HT-29 (cell line): ENCODE data around the gene GABRR3. TPM values are rescaled to one million over a fixed set of nuclear protein-coding genes. Genes with fewer than 3 reads are reported as not detected.

Source experiments
- DNase-seq: peaks from one replicate; pipeline ENCODE4 v3.0.0-alpha.2; 2015; ENCODE audit warnings: low spot score
- total RNA-seq: library from RNA; depleted of rRNA; stranded (reverse); fragments of >200 nt; shearing (Covaris generic); gene quantifications from 2 replicates; pipeline ENCODE4 v1.2.3, GENCODE V29; 2014; rRNA removed

GABRR3 gene
- total RNA-seq, 1 experiment from 2014 or later: not detected

- DNase-seq: peak; percentile 18
These were observed 77.4 kb downstream of the GABRR3 start for GRCh38 chr3:97957617-97958311.

- DNase-seq: peak; percentile 59
These were observed 79.1 kb downstream of the GABRR3 start for GRCh38 chr3:97956051-97956450.

DNA sequence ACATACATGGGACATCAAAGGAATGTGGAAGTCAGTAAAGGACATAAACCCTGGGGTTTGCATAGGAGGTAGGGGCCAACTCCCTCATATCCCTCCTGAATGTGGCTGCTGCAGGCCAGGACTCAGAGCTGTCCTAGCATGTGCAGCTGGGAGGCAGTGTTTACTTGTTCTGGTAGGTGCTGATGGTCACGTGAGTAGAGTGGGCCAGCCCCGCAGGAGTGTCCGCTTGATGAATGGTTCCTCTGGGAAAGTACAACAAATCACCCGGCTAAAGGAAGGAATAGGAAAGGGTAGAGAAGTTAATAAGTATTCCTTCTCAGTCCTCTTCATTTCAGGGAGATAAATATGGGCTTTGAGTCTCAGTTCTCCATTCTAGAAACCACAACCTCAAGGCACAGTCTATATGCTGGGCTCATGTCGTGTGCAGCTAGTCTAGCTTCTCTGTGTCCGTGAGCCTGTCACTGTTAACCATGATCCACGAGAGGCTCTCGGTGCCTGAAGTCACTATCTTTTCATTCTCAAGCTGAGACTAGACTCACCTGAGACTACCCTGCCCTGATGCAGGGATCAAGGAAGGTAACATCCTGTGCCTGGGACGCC lies 80.8 kb downstream of the GABRR3 start:
- DNase-seq: no peak

DNA sequence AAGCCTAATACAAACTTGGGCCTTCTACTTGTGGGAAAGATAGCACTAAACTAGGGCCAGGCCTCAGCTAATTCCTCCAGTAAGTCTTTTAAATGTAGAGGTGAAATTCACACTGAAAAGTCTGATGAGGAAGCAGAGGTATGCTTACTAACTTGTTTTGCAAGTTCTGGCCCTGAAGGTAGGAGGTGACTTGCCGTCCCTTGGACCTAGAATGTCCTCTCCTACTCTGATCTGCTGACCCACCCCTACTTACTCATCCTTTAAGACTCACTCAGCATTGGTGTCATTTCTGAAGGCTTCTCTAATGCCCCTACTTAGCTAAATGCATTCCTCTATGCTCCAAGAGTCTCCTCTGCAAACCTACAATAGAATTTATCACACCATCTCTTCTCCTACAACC lies 82.2 kb downstream of the GABRR3 start:
- DNase-seq: peak; percentile 75

- no peak for DNase-seq
These were observed 82.8 kb downstream of the GABRR3 start for GRCh38 chr3:97952280-97952679.

DNA sequence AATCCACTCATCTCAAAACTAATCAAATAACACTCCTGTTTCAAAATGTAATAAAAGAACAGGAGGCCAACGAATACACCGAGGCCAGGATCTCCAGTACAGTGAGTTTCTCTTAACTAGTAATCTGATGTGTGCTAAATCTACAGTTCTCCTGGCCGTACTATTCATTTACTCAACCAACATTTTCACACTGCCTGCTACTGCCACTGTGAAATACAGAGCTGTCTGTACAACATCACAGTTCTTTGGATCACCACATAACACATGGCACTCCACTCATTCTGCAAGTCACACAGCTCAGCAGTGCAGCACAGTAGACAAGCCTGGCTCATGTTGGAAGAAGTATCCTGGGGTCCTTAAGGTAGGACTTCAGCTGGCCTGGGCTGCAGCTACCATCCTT lies 84.8 kb downstream of the GABRR3 start:
- no peak for DNase-seq

GRCh38 chr3:97949743-97950142 lies 85.4 kb downstream of the GABRR3 start:
- no peak for DNase-seq

DNA sequence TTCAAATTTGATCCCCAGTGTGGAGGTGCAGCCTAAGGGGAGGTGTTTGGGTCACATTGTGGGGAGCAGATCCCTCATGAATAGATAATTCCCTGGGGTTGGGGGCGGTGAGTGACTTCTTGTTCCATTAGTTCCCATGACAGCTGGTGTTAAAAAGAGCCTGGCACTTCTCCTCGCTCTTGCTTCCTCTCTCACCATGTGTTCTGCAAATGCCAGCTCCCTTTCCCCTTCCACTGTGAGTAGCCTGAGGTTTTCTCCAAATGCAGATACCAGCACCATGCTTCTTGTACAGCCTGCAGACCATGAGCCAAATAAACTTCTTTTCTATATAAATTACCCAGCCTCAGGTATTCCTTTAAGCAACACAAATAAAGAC lies 86.0 kb downstream of the GABRR3 start:
- no peak for DNase-seq

DNA sequence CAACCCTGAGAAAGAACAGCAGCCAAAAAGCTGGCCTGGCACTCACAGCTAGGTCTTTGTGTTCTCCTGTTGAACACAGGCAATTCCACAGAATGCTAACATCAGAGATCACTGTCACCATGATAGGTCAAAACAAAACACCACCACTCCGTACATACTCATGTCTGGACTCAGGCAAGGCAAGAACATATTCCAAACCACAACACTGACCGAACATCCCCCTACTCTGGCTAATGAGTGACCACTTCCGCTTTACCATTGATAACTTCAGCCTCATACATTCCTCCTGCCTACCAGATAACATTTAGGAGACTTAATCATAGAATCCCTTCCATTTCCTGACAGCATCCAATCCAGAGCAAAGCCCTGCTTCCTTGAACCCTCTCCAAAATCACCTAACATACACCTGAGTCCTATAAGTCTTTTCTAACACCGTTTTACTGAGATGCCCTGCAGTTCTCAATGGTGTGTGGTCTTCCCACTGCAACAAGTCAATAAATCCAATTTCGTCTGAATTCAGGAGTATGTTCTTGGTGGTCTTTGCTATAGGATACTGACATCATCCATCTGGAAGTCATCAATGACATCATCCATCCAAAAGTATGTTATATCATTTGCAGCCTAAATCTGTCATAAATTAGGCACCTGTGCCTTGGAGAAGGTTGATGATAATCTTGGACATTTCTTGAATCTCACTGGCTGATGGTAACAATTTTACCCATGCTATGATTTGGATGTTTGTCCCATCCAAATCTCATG lies 86.6 kb downstream of the GABRR3 start:
- no peak for DNase-seq

DNA sequence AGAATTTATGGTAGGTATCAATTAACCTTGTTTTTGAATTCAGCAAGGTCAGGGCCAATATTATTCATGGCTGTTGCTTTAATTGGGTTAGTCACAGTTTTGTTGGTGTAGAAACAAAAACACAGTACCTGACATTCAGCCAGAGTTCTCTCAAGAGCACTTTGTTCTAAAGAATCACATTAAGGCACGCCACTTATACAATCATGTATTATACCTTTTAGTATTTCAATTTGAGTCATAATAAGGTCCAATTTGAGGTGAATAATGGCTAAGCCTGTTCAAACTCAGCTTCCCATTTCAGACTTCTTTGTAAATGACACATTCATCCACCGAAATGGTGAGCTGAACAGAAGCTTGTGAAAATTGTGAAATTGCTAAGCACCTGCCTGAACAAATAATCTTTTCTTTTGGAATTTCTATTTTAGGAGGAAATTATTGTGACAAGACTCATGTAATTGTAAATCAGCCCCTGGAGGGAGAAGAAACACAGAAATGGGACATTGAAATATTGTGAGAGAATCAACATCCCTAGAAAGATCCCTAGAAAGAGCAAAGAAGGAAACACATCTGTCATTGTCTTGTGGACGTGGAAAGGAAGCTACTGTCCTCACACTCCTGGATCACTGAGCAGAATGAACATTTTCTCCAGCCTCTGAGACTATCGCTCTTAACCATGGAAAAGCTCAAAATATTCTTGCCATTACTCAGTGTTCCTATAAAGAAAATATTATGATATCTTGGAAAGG lies 92.1 kb downstream of the GABRR3 start:
- no peak for DNase-seq

DNA sequence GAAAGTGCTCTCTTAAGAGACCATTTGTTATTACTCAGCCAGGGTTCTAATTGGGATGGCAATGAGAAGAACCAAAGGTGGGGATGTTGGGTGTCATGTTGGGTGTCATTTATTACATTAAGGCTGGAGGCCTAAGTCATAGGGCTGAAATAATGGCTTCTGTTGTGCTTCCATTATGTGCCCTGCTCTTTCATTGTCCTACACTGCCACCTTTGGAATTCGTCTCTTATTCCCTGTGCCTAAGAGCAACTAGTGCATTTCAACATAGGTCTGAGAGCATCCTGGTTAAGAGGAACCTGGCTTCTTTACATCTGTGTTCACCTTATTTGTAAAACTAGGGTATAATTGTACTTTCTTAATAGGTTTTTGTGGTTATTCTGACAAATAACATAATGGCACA lies 95.1 kb downstream of the GABRR3 start:
- peak; percentile 58 for DNase-seq

- no peak for DNase-seq
These were observed 95.7 kb downstream of the GABRR3 start for GRCh38 chr3:97939401-97939800.

GRCh38 chr3:97938444-97938843 lies 96.7 kb downstream of the GABRR3 start:
- DNase-seq: no peak

GRCh38 chr3:97937205-97937604 lies 97.9 kb downstream of the GABRR3 start:
- DNase-seq: no peak

DNA sequence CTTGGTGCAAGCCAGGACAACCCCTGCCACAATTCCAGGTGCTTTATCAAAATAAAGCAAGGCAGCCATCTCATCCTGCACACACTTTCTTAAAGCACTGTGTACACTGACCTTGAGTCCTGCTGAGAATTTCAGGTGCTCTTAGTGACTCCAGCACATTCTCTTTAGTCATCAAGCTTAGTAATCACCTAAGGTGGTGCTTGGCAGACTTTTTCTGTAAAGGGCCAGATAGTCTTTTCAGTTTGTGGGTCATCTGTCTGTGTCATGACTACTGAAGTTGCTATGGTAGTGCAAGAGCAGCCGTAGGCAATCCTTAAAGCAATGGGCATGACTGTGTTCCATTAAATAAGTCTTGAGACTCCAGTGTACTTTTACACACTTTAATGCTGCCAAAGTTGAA lies 99.3 kb downstream of the GABRR3 start:
- no peak for DNase-seq

Other genes starting within 250 kb of the GABRR3 start
- 6.9 and 9.8 TPM in 2 replicates for gene CRYBG3, start 213.3 kb downstream of the GABRR3 start, total RNA-seq
- 29.9 and 33.2 TPM in 2 replicates for gene RIOX2, start 62.9 kb downstream of the GABRR3 start, total RNA-seq
- not detected in 2 replicates for gene OR5AC2, start 51.9 kb upstream of the GABRR3 start, total RNA-seq
- gene OR5H1, start 95.4 kb upstream of the GABRR3 start, total RNA-seq: not detected in 2 replicates
- not detected in 2 replicates for gene OR5H14, start 112.2 kb upstream of the GABRR3 start, total RNA-seq
- not detected in 2 replicates for gene OR5H15, start 131.4 kb upstream of the GABRR3 start, total RNA-seq
- gene OR5H6, start 228.9 kb upstream of the GABRR3 start, total RNA-seq: not detected in 2 replicates
- gene OR5H2, start 247.2 kb upstream of the GABRR3 start, total RNA-seq: not detected in 2 replicates